CD4-positive, alpha-beta memory T cell (primary cell): Measurements from ENCODE around the gene IPO4. TPM values are rescaled to one million over a fixed set of nuclear protein-coding genes. Genes with fewer than 3 reads are reported as not detected.

Experiments
- CTCF ChIA-PET: fragments of 350-600 bp; sonication (Branson Sonifier 250); formaldehyde crosslinking; loops from one replicate; lab custom pipeline; 2021; ENCODE audit warnings: inconsistent platforms; ENCODE audit not compliant: partially characterized antibody; lab: Charles Lee
- POLR2A ChIA-PET: fragments of 350-600 bp; sonication (Branson Sonifier 250); formaldehyde crosslinking; loops from one replicate; lab custom pipeline; 2021; ENCODE audit not compliant: partially characterized antibody; lab: Charles Lee
- DNase-seq, 5 donors: peaks; one replicate each; pipeline versions ENCODE4 v3.0.0 to v3.0.0-alpha.2; 2020 to 2022; ENCODE audit warnings: mixed read lengths in 1 of 5
- H3K27ac ChIP-seq: one replicate; pipeline ENCODE4 v1.7.0; 2013; ENCODE audit warnings: low read depth, low read length
- H3K27me3 ChIP-seq: 2 replicates; pipeline ENCODE4 v1.7.0; 2013; ENCODE audit warnings: mild to moderate bottlenecking, low read length, moderate library complexity; ENCODE audit not compliant: insufficient read depth
- H3K36me3 ChIP-seq: 2 replicates; pipeline ENCODE4 v1.7.0; 2013; ENCODE audit warnings: mild to moderate bottlenecking, low read length, moderate library complexity; ENCODE audit not compliant: insufficient read depth
- H3K4me1 ChIP-seq: 2 replicates; pipeline ENCODE4 v1.7.0; 2013; ENCODE audit warnings: mild to moderate bottlenecking, low read length, moderate library complexity; ENCODE audit not compliant: insufficient read depth
- H3K4me3 ChIP-seq, 2 donors: one replicate each; pipeline ENCODE4 v1.7.0; 2013; ENCODE audit warnings: low read length in 2 of 2, mild to moderate bottlenecking in 1 of 2
- H3K9me3 ChIP-seq, 2 donors: one replicate each; pipeline ENCODE4 v1.7.0; 2013; ENCODE audit warnings: low read length in 2 of 2, control low read depth in 1 of 2; ENCODE audit not compliant: control insufficient read depth in 1 of 2
- H3K27ac Mint-ChIP-seq, 7 donors: one replicate each; pipeline ENCODE4 v1.8.0; 2020 to 2021; ENCODE audit warnings: mixed read lengths in 7 of 7, mild to moderate bottlenecking in 6 of 7, inconsistent platforms in 3 of 7, moderate library complexity in 3 of 7
- H3K27me3 Mint-ChIP-seq, 2 donors: one replicate each; pipeline ENCODE4 v1.8.0; 2020 to 2021; ENCODE audit warnings: mixed read lengths in 2 of 2
- H3K36me3 Mint-ChIP-seq, 2 donors: one replicate each; pipeline ENCODE4 v1.8.0; 2020 to 2021; ENCODE audit warnings: mixed read lengths in 2 of 2, inconsistent platforms in 1 of 2, mild to moderate bottlenecking in 1 of 2
- H3K4me1 Mint-ChIP-seq, 4 donors: one replicate each; pipeline ENCODE4 v1.8.0; 2020 to 2021; ENCODE audit warnings: mixed read lengths in 4 of 4, mild to moderate bottlenecking in 1 of 4
- H3K4me3 Mint-ChIP-seq, 8 donors: one replicate each; pipeline ENCODE4 v1.8.0; 2020 to 2021; ENCODE audit warnings: mixed read lengths in 8 of 8, mild to moderate bottlenecking in 7 of 8, moderate library complexity in 6 of 8, inconsistent platforms in 3 of 8
- H3K9me3 Mint-ChIP-seq, 8 donors: one replicate each; pipeline ENCODE4 v1.8.0; 2020 to 2021; ENCODE audit warnings: mixed read lengths in 8 of 8, mild to moderate bottlenecking in 5 of 8, inconsistent platforms in 3 of 8, moderate library complexity in 1 of 8
- intact Hi-C: fragments of 100-400 bp; cut with micrococcal nuclease; formaldehyde crosslinking; loops from one replicate; pipeline ENCODE4 v1.15.1; 2023
- polyA plus RNA-seq, 2 donors: library from polyadenylated mRNA; unstranded; fragments of 300-500 nt; fragmentation: Illumina TruSeq; gene quantifications; one replicate each; pipeline ENCODE4 v1.2.3, GENCODE V29; 2021
- total RNA-seq, 2 experiments: library from RNA; stranded (reverse); gene quantifications; one replicate each; pipeline ENCODE4 v1.2.3, GENCODE V29; 2021

Gene IPO4
- total and polyA plus RNA-seq, 4 experiments from 2014 or later, result 19.8 to 30.2 (median 21.3) TPM

DNA sequence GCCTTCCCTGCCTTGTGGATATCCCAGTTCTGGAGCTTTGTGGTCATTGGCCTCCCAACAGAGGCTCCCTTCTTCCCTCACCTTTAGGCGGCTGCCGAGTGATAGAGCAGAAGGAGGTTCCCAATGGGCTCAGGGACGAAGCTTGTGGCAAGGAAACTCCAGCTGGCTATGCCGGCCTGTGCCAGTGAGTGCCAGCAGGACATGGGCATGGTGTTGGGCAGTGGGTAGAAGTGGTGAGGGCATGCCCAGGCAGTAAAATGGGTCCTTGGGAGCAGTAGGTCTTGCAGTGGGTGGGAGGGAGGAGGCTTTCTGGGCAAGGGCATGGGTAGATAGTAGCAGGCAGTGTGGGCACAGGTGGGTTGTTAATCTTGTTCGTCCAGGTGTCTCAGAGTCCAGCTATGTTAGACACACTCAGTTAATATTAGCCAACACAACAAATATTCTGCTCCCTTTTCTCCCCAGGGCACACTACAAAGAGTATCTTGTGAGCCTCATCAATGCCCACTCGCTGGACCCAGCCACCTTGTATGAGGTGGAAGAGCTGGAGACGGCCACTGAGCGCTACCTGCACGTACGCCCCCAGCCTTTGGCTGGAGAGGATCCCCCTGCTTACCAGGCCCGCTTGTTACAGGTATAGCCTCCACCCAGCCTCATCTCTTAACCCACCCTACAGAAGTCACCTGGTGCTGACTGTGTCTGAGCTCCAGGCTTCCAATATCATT, 28.7 kb downstream of the IPO4 start:
- intact Hi-C loops, result loop anchor here (2.0 kb wide), 1 partner anchor 145 kb away; no protein-coding TSS in a partner anchor
- CTCF ChIA-PET, result interaction anchor here (0.7 to 6.9 kb wide), 20 partner anchors 11 to 272 kb away, joined by 3 to 110 read pairs (median 9); partner anchors contain the start of genes CHMP4A, CIDEB, DCAF11 and EMC9

DNA sequence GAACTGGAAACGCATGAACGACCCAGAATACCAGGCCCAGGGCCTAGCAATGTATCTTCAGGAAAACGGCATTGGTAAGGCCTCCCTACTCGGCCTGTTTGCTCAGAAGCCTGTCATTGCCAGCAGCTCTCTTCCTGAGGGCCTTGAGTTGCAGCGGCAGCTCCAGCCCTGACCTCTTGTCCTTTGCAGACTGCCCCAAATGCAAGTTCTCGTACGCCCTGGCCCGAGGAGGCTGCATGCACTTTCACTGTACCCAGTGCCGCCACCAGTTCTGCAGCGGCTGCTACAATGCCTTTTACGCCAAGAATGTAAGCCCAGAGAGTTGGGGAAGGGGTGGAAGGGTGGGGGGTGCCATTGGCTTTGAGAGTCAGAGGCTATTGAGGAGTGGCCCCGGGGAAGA, 31.3 kb downstream of the IPO4 start:
- Mint-ChIP-seq H3K27me3 (no peaks in the 10 kb centered on the region), H3K9me3 (no peaks in the 10 kb centered on the region), H3K27ac (peak overlapping the region in 4 of 7 donors; percentile 56 to 85 (median 66)), H3K4me1 (peaks cover 16 to 33% (median 21%) of the 10 kb centered on the region in 4 donors), H3K4me3 (no peak overlapping the region), H3K36me3 (peaks cover 40 to 69% of the 10 kb centered on the region in 2 donors)
- Histone ChIP-seq H3K4me1 (peaks cover 17% of the 10 kb centered on the region), H3K36me3 (peaks cover 49% of the 10 kb centered on the region), H3K4me3 (no peak overlapping the region), H3K9me3 (no peaks in the 10 kb centered on the region), H3K27me3 (no peaks in the 10 kb centered on the region), H3K27ac (no peak overlapping the region)
- ChIA-PET CTCF (interaction anchor here (0.6 to 6.9 kb wide), 4 partner anchors 9 to 189 kb away, joined by 3 to 110 read pairs (median 3); partner anchors contain the start of genes PSME2 and RNF31), POLR2A (interaction anchor here (0.9 to 9.5 kb wide), 2 partner anchors 10 to 42 kb away, joined by 3 to 162 read pairs; partner anchors contain the start of genes NRL, PSME2 and RNF31)
- intact Hi-C loops, result no loop called here
- DNase-seq, result no peak

More for the DNA sequence above, 28.7 kb downstream of the IPO4 start:
- H3K27ac Mint-ChIP-seq, result peak overlapping the region; percentile 79 to 100 (median 99)
- DNase-seq, result no peak
- no peaks in the 10 kb centered on the region for H3K9me3 ChIP-seq
- H3K27me3 ChIP-seq, result no peaks in the 10 kb centered on the region
- POLR2A ChIA-PET, result interaction anchor here (1.7 to 9.5 kb wide), 17 partner anchors 11 to 150 kb away, joined by 6 to 162 read pairs (median 23); partner anchors contain the start of genes CHMP4A, DCAF11, EMC9 and IPO4
- peaks cover 42% of the 10 kb centered on the region for H3K4me1 ChIP-seq
- H3K27ac ChIP-seq, result peak overlapping the region; percentile 90
- peaks cover 28 to 56% (median 38%) of the 10 kb centered on the region in 4 donors for H3K4me1 Mint-ChIP-seq
- H3K4me3 Mint-ChIP-seq, result peak overlapping the region in 2 of 8 donors; percentile 24 to 30
- H3K27me3 Mint-ChIP-seq, result no peaks in the 10 kb centered on the region
- no peaks in the 10 kb centered on the region for H3K9me3 Mint-ChIP-seq
- peaks cover 66% of the 10 kb centered on the region for H3K36me3 ChIP-seq
- peaks cover 50 to 78% of the 10 kb centered on the region in 2 donors for H3K36me3 Mint-ChIP-seq
- H3K4me3 ChIP-seq, result no peak overlapping the region

DNA sequence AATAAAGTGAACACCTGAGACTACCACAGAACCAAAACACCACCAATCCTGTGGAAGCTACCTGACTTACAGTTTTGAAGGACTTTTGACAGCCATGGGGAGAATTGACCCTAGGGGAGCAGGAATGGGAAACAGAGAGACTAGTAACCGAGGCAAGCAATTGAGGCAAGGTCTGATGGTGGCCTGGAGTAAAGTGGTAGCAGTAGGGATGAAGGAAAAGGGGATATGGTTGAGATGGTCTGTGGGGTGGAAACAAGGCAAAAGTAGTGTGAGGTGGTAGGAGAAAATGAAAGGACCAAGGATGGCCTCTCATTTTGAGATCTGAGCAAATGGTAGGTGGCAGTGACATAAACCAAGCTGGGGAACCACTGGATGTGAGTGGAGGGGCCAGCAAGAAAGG, 31.8 kb downstream of the IPO4 start:
- no peak for DNase-seq
- H3K36me3 Mint-ChIP-seq, result peaks cover 39 to 67% of the 10 kb centered on the region in 2 donors
- peaks cover 12% of the 10 kb centered on the region for H3K4me1 ChIP-seq
- H3K36me3 ChIP-seq, result peaks cover 52% of the 10 kb centered on the region
- no peaks in the 10 kb centered on the region for H3K9me3 Mint-ChIP-seq
- ChIA-PET POLR2A (interaction anchor here (9.5 kb wide), 1 partner anchor 9 kb away, joined by 162 read pairs; the partner anchor contains the start of genes PSME2 and RNF31), CTCF (interaction anchor here (0.6 to 6.9 kb wide), 2 partner anchors 8 to 189 kb away, joined by 3 to 110 read pairs; partner anchors contain the start of genes PSME2 and RNF31)
- H3K27ac ChIP-seq, result no peak overlapping the region
- no peaks in the 10 kb centered on the region for H3K27me3 ChIP-seq
- H3K4me1 Mint-ChIP-seq, result peaks cover 11 to 28% (median 18%) of the 10 kb centered on the region in 4 donors
- intact Hi-C loops, result no loop called here
- H3K27ac Mint-ChIP-seq, result peak overlapping the region in 6 of 7 donors; percentile 20 to 85 (median 64)
- no peaks in the 10 kb centered on the region for H3K9me3 ChIP-seq
- no peak overlapping the region for H3K4me3 ChIP-seq
- H3K27me3 Mint-ChIP-seq, result no peaks in the 10 kb centered on the region
- H3K4me3 Mint-ChIP-seq, result peak overlapping the region in 1 of 8 donors; percentile 32

DNA sequence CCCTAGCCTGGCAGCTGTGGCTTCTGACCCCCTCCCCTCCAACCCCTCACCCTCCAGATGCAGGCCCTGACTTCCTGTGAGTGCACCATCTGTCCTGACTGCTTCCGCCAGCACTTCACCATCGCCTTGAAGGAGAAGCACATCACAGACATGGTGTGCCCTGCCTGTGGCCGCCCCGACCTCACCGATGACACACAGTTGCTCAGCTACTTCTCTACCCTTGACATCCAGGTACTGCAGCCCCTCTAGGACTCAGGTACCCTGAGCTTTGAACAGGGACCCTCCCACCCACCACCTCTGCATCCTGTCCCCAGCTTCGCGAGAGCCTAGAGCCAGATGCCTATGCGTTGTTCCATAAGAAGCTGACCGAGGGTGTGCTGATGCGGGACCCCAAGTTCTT, 33.5 kb downstream of the IPO4 start:
- no peak overlapping the region for H3K4me3 Mint-ChIP-seq
- H3K27me3 Mint-ChIP-seq, result no peaks in the 10 kb centered on the region
- H3K4me3 ChIP-seq, result no peak overlapping the region
- no peak overlapping the region for H3K27ac ChIP-seq
- H3K27ac Mint-ChIP-seq, result peak overlapping the region in 3 of 7 donors; percentile 13 to 73 (median 73)
- no peaks in the 10 kb centered on the region for H3K27me3 ChIP-seq
- ChIA-PET POLR2A (interaction anchor here (1.0 to 9.5 kb wide), 6 partner anchors 8 to 281 kb away, joined by 3 to 162 read pairs (median 4); partner anchors contain the start of genes DCAF11, EMC9, NRL and PSME2), CTCF (interaction anchor here (0.7 to 2.0 kb wide), 5 partner anchors 9 to 105 kb away, joined by 3 to 5 read pairs (median 3); partner anchors contain the start of gene PSME2)
- peaks cover 64% of the 10 kb centered on the region for H3K36me3 ChIP-seq
- intact Hi-C loops, result no loop called here
- peaks cover 4% of the 10 kb centered on the region for H3K4me1 ChIP-seq
- H3K9me3 Mint-ChIP-seq, result no peaks in the 10 kb centered on the region
- peaks cover 41 to 63% of the 10 kb centered on the region in 2 donors for H3K36me3 Mint-ChIP-seq
- DNase-seq, result no peak
- H3K9me3 ChIP-seq, result no peaks in the 10 kb centered on the region
- H3K4me1 Mint-ChIP-seq, result peaks cover 2 to 20% (median 12%) of the 10 kb centered on the region in 4 donors

DNA sequence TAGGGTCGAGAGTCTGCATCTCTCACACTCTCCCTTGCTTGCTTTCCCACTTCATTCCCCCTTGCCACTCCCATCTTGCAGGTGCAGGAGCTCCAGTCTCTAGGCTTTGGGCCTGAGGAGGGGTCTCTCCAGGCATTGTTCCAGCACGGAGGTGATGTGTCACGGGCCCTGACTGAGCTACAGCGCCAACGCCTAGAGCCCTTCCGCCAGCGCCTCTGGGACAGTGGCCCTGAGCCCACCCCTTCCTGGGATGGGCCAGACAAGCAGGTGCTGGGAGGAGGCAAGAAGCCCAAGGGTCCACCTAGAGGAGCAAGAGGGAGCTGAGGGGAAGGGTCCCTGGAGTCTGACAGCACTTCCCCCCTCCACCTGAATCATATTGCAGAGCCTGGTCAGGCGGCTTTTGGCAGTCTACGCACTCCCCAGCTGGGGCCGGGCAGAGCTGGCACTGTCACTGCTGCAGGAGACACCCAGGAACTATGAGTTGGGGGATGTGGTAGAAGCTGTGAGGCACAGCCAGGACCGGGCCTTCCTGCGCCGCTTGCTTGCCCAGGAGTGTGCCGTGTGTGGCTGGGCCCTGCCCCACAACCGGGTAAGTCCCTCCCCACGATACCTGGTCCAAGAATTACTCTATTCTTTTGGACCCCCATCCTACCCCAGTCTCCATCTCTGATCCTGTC, 37.1 kb downstream of the IPO4 start:
- CTCF ChIA-PET, result interaction anchor here (1.3 to 8.5 kb wide), 3 partner anchors 9 to 43 kb away, joined by 5 to 110 read pairs (median 7); partner anchors contain the start of genes IRF9 and PSME1
- POLR2A ChIA-PET, result interaction anchor here (1.0 to 9.5 kb wide), 6 partner anchors 7 to 65 kb away, joined by 4 to 162 read pairs (median 11); partner anchors contain the start of genes DCAF11, EMC9, IRF9 and MDP1
- Histone ChIP-seq H3K9me3 (no peaks in the 10 kb centered on the region), H3K4me3 (no peak overlapping the region), H3K4me1 (peaks cover 27% of the 10 kb centered on the region), H3K27ac (no peak overlapping the region), H3K27me3 (no peaks in the 10 kb centered on the region), H3K36me3 (peaks cover 52% of the 10 kb centered on the region)
- peak overlapping the region in 4 of 7 donors; percentile 3 to 74 (median 28) for H3K27ac Mint-ChIP-seq
- H3K36me3 Mint-ChIP-seq, result peaks cover 40 to 59% of the 10 kb centered on the region in 2 donors
- H3K4me1 Mint-ChIP-seq, result peaks cover 18 to 40% (median 28%) of the 10 kb centered on the region in 4 donors
- H3K4me3 Mint-ChIP-seq, result no peak overlapping the region
- no peaks in the 10 kb centered on the region for H3K27me3 Mint-ChIP-seq
- no peaks in the 10 kb centered on the region for H3K9me3 Mint-ChIP-seq
- intact Hi-C loops, result no loop called here
- no peak for DNase-seq

DNA sequence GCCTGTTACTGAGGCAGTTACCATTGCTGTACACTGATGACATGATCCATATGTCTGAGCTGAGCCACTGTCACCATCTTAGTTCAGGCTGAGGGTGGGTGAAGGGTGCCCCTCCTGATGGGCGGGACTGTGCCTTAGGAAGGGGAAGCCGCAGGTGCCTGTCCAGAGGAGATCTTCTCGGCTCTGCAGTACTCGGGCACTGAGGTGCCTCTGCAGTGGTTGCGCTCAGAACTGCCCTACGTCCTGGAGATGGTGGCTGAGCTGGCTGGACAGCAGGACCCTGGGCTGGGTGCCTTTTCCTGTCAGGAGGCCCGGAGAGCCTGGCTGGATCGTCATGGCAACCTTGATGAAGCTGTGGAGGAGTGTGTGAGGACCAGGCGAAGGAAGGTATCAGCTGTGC, 37.6 kb downstream of the IPO4 start:
- Histone ChIP-seq H3K27me3 (no peaks in the 10 kb centered on the region), H3K4me3 (no peak overlapping the region), H3K9me3 (no peaks in the 10 kb centered on the region), H3K36me3 (peaks cover 48% of the 10 kb centered on the region), H3K4me1 (peaks cover 30% of the 10 kb centered on the region), H3K27ac (no peak overlapping the region)
- ChIA-PET CTCF (interaction anchor here (1.3 to 8.5 kb wide), 3 partner anchors 9 to 42 kb away, joined by 5 to 110 read pairs (median 7); partner anchors contain the start of genes IRF9 and PSME1), POLR2A (interaction anchor here (0.5 to 9.5 kb wide), 10 partner anchors 8 to 65 kb away, joined by 4 to 162 read pairs (median 5); partner anchors contain the start of genes DCAF11, EMC9, IPO4 and IRF9)
- intact Hi-C loops, result no loop called here
- Mint-ChIP-seq H3K27me3 (no peaks in the 10 kb centered on the region), H3K9me3 (no peaks in the 10 kb centered on the region), H3K36me3 (peaks cover 40 to 63% of the 10 kb centered on the region in 2 donors), H3K4me3 (peak overlapping the region in 1 of 8 donors; percentile 52), H3K4me1 (peaks cover 19 to 46% (median 31%) of the 10 kb centered on the region in 4 donors), H3K27ac (peak overlapping the region in 5 of 7 donors; percentile 15 to 74 (median 31))
- no peak for DNase-seq
